AG10803 (cell line): ENCODE measurements around the gene APOBEC2.

Experiments used
- DNase-seq: peaks from one replicate; pipeline ENCODE4 v3.0.0; 2010; ENCODE audit warnings: low read depth
- H3K4me3 ChIP-seq: 2 replicates; pipeline ENCODE4 v1.5.1; 2011; ENCODE audit warnings: mild to moderate bottlenecking, low read length, control low read depth
- TF ChIP-seq, protein P1 (sequence below): conservative IDR thresholded peaks from 2 replicates; pipeline ENCODE4 v1.5.1; 2011; ENCODE audit warnings: mild to moderate bottlenecking, low read length, control low read depth, inconsistent platforms

The APOBEC2 gene

DNA sequence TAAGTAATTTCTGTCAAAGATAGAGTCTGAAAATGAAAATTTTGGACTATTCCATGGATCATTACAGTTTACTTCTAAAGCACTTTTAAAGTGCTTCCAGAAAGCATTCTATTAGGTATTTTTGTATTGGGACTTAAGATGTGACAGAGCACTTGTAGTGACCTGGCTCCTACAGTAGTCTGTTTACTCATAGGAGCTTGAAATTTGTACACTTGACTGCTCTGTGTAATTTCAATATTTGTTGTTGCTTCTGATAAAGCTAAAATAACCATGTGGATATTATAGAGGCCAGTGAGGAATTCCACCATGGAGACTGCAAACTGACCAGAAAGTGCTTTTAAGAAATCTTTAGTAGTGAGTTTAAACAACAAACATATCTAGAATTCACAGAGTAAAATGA lies 30.1 kb downstream of the APOBEC2 start:
- no peak overlapping the region for H3K4me3 ChIP-seq
- TF ChIP-seq, protein P1, sequence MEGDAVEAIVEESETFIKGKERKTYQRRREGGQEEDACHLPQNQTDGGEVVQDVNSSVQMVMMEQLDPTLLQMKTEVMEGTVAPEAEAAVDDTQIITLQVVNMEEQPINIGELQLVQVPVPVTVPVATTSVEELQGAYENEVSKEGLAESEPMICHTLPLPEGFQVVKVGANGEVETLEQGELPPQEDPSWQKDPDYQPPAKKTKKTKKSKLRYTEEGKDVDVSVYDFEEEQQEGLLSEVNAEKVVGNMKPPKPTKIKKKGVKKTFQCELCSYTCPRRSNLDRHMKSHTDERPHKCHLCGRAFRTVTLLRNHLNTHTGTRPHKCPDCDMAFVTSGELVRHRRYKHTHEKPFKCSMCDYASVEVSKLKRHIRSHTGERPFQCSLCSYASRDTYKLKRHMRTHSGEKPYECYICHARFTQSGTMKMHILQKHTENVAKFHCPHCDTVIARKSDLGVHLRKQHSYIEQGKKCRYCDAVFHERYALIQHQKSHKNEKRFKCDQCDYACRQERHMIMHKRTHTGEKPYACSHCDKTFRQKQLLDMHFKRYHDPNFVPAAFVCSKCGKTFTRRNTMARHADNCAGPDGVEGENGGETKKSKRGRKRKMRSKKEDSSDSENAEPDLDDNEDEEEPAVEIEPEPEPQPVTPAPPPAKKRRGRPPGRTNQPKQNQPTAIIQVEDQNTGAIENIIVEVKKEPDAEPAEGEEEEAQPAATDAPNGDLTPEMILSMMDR, result no peak
- no peak for DNase-seq

DNA sequence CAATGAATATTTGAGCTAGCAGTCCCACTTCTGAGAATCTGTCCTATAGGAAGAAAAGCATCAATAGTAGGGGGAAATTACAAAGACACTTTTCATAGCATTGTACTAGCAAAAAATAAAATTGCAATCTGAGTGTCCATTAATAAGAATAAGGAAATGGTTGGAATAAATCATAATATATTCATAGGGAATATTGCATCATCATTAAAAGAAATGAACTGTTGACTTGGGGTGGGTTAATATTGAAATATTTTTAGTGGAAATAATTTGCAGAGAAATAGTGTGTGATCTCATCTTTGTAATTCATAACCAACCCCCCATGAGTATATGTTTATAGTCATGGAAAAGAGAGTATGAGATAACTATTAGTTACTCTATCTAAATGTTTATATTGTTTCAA lies 32.2 kb downstream of the APOBEC2 start:
- TF ChIP-seq, protein P1, result no peak
- no peak for DNase-seq
- no peak overlapping the region for H3K4me3 ChIP-seq

DNA sequence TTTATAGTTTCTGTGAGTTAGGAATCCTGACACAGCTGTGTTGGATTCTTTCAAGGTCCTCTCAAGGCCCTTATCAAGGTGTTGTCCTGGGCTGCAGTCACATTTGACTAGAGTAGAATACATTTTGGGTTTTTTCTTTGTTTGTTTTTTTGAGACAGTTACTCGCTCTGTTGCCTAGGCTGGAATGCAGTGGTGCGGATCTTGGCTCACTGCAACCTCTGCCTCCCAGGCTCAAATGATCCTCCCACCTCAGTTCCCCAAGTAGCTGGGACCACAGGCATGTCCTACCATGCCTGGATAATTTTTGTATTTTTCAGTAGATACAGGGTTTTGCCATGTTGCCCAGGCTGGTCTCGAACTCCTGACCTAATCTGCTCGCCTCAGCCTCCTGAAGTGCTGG lies 35.4 kb downstream of the APOBEC2 start:
- no peak overlapping the region for H3K4me3 ChIP-seq
- DNase-seq, result peak; percentile 9
- TF ChIP-seq, protein P1, result no peak

DNA sequence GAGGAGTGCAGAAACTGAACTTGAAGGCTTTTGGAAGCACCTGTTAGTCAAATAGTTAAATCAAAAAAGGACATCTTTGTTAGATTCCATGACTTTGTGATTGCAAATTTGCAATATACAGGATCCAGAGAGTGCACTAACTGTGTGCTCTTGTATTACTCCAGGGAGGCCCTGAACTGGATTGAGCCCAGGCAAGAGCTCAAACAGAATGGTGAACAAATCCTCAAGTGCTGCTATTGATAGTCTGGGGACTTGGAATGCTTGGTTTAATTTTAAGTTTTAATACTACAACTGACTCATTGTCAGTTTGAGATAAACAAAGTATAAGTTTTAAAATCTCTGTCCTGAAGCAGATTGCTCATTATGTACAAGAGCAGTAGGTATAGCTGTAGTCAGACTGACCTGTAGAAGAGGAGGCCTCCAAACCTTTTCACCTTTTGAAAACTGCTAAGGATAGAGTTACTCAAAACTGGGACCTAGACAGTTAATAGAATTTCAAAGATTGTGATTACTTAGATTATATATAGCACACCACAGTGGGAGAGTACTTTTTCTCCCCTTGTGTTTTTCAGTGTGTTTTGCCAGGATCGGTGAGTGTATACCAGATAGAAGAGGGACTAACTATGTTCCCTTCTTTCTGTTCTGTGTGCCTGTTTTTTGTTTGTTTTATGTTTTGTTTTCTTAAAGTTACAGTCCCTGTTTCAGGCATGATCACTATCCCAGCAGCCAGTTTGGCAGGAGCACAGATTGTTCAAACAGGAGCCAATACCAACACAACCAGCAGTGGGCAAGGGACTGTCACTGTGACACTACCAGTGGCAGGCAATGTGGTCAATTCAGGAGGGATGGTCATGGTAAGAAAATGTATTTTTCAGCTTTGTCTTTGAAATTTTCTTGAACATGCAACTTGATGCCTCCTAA lies 38.1 kb downstream of the APOBEC2 start:
- TF ChIP-seq, protein P1, result no peak
- no peak overlapping the region for H3K4me3 ChIP-seq
- no peak for DNase-seq

DNA sequence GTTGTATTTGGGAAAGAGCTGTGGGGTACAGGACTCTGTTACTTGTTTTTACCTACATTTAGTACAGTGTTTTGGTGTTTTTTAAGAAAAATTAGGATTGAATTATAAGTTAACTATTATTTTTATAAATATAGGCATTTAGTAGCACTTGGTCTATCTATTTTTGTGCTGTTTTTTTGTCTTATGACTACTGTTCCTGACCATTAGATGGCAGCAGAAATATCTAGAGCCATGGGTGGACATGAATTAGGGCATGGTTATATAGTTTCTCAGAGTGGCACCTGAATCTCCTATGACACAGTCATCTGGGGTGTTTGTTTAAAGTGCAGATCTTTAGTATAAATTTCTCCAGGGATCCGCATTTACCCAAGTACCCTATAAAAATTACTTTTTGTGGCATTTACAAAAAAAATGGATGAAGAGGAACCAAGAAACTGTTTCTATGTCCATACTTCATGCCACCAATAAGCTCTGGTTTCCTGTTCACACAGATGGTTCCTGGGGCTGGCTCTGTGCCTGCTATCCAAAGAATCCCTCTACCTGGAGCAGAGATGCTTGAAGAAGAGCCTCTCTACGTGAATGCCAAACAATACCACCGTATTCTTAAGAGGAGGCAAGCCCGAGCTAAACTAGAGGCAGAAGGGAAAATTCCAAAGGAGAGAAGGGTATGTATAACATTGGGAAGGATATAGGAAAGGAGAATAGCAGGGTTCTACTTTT lies 39.6 kb downstream of the APOBEC2 start:
- no peak overlapping the region for H3K4me3 ChIP-seq
- peak; percentile 26 for DNase-seq
- TF ChIP-seq, protein P1, result peak; percentile 51

DNA sequence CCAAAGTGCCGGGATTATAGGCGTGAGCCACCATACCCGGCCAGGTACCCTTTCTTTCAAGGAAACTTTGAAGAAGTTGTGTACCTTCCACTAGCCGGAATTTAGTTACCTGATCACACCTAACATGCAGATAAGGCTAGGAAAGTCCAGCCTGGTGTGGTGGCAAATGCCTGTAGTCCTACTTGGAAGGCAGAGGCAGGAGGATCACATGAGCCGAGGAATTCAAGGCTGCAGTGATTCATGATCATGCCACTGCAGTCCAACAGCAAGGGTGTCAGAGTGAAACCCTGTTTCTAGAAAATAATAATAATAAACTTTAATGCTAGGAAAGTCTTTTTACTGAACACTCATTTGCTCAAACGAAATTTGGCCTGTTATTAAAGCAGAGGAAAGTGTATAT lies 40.7 kb downstream of the APOBEC2 start:
- no peak for DNase-seq
- H3K4me3 ChIP-seq, result no peak overlapping the region
- TF ChIP-seq, protein P1, result no peak
